AG04449 (cell line): ENCODE measurements around the gene PSKH1.
A peak's percentile ranks its signal among the peaks of the same experiment; 100 is the strongest.

Experiments used
- CTCF ChIA-PET: fragments of 350-600 bp; formaldehyde crosslinking; extraction: SDS; loops from one replicate; lab custom pipeline; 2021; ENCODE audit warnings: antibody characterized with exemption; lab: Yijun Ruan, JAX
- POLR2A ChIA-PET: fragments of 400-600, 350-600 bp; formaldehyde crosslinking; extraction: SDS; loops from one replicate; lab custom pipeline; 2020; ENCODE audit warnings: antibody characterized with exemption, inconsistent platforms; lab: Yijun Ruan, JAX
- DNase-seq: peaks from one replicate; pipeline ENCODE4 v3.0.0-alpha.2; 2010; ENCODE audit warnings: low read depth, low spot score
- H3K4me3 ChIP-seq: 2 replicates; pipeline ENCODE4 v1.5.1; 2011; ENCODE audit warnings: low read depth, mild to moderate bottlenecking, control low read depth, low read length
- CTCF ChIP-seq: IDR thresholded peaks from one replicate; pipeline ENCODE4 v1.5.1; 2011; ENCODE audit warnings: mild to moderate bottlenecking, moderate library complexity, low read length, control low read depth, inconsistent platforms; ENCODE audit not compliant: insufficient read depth; ENCODE audit errors: missing control alignments

The PSKH1 gene

GRCh38 chr16:67871256-67871655 lies 21.8 kb upstream of the PSKH1 start:
- ChIA-PET POLR2A (interaction anchor here (0.6 to 1.5 kb wide), 2 partner anchors 9 to 91 kb away, joined by 3 to 5 read pairs; no protein-coding TSS in a partner anchor), CTCF (interaction anchor here (0.9 to 1.7 kb wide), 4 partner anchors 13 to 199 kb away, joined by 3 to 11 read pairs (median 4); partner anchors contain the start of gene NRN1L)
- H3K4me3 ChIP-seq = no peak overlapping the region
- no peak for TF ChIP-seq CTCF
- no peak for DNase-seq

- ChIA-PET POLR2A (interaction anchor here (1.5 kb wide), 1 partner anchor 9 kb away, joined by 5 read pairs; no protein-coding TSS in a partner anchor), CTCF (interaction anchor here (0.9 to 1.7 kb wide), 4 partner anchors 12 to 200 kb away, joined by 3 to 11 read pairs (median 4); partner anchors contain the start of gene NRN1L)
- no peak overlapping the region for H3K4me3 ChIP-seq
- no peak for TF ChIP-seq CTCF
- no peak for DNase-seq
Observed at GRCh38 chr16:67872131-67872630, 20.9 kb upstream of the PSKH1 start.

DNA sequence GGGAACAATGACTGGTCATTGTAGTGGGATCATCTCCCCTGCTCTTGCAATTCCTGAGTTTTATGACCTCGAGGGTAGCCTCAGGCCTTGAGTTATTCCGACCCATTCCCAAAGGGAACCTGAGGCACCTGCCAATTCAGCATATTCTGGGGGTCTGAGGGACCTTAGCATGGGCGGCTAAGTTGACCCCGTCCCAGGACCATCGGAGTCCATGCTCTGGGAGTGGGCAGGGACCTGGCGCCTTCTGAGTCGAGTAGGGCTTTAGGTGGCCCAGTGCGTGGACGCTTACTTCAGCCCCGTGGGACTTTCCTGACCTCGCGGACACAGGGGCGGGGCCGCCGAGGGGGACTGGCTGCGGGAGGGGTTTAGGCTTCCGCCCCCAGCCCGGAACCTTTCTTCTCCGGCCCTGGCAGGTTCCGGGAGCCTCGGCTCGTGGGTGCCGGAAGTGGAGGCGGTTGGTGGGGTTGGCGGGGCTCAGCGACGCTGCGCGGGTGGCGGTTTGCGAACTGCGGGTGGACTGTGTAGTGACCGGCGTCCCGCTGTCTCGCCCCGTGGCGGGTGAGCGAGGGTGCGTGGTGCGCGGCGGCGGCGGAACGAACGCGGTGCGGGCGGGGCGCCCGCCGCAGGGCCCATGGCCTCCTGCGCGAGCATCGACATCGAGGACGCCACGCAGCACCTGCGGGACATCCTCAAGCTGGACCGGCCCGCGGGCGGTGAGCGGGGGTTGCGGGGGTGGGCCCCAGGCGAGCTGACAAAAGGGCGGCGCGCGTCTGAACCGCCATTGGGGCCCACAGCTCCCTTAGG lies 20.2 kb upstream of the PSKH1 start, which contains the start of gene EDC4:
EDC4 (plus strand) TSS at position 422 of the 804 bp plus-strand sequence; CDS start at position 632, 210 bp downstream.
- ChIA-PET CTCF (interaction anchor here (0.7 to 4.3 kb wide), 9 partner anchors 10 to 61 kb away, joined by 3 to 67 read pairs (median 5); partner anchors contain the start of gene NRN1L), POLR2A (interaction anchor here (1.0 to 1.2 kb wide), 3 partner anchors 10 to 28 kb away, joined by 3 to 4 read pairs (median 3); no protein-coding TSS in a partner anchor)
- H3K4me3 ChIP-seq = peak within 1 kb of the TSS; percentile 68
- peak; percentile 10 for DNase-seq
- no peak for TF ChIP-seq CTCF

- TF ChIP-seq CTCF = no peak
- DNase-seq = no peak
- H3K4me3 ChIP-seq = peak overlapping the region; percentile 68
- ChIA-PET POLR2A (interaction anchor here (1.0 to 1.2 kb wide), 3 partner anchors 11 to 29 kb away, joined by 3 to 4 read pairs (median 3); no protein-coding TSS in a partner anchor), CTCF (interaction anchor here (0.7 to 4.3 kb wide), 9 partner anchors 9 to 62 kb away, joined by 3 to 67 read pairs (median 5); partner anchors contain the start of gene NRN1L)
Observed at GRCh38 chr16:67873435-67874370, 19.4 kb upstream of the PSKH1 start.

- no peak for TF ChIP-seq CTCF
- CTCF ChIA-PET = interaction anchor here (0.9 to 4.3 kb wide), 6 partner anchors 9 to 61 kb away, joined by 3 to 67 read pairs (median 6); partner anchors contain the start of gene NRN1L
- peak overlapping the region; percentile 68 for H3K4me3 ChIP-seq
- POLR2A ChIA-PET = no interaction called here
- DNase-seq = no peak
Observed at GRCh38 chr16:67874372-67874771, 18.7 kb upstream of the PSKH1 start.
